HG02981 (cell line): ENCODE data around the gene MUC20.
"Not testable (repeated sequence)": the region's sequence is repeated elsewhere in the genome, so short reads cannot be mapped to it uniquely, and the experiment has no call there.

Experiments used
- ATAC-seq: cut with Tn5 transposase; IDR thresholded peaks from one replicate; pipeline ENCODE4 v1.9.1; 2021; ENCODE audit warnings: mild to moderate bottlenecking, moderate library complexity; ENCODE audit not compliant: unreplicated experiment

MUC20 gene, protein sequence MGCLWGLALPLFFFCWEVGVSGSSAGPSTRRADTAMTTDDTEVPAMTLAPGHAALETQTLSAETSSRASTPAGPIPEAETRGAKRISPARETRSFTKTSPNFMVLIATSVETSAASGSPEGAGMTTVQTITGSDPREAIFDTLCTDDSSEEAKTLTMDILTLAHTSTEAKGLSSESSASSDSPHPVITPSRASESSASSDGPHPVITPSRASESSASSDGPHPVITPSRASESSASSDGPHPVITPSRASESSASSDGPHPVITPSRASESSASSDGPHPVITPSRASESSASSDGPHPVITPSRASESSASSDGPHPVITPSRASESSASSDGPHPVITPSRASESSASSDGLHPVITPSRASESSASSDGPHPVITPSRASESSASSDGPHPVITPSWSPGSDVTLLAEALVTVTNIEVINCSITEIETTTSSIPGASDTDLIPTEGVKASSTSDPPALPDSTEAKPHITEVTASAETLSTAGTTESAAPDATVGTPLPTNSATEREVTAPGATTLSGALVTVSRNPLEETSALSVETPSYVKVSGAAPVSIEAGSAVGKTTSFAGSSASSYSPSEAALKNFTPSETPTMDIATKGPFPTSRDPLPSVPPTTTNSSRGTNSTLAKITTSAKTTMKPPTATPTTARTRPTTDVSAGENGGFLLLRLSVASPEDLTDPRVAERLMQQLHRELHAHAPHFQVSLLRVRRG

DNA sequence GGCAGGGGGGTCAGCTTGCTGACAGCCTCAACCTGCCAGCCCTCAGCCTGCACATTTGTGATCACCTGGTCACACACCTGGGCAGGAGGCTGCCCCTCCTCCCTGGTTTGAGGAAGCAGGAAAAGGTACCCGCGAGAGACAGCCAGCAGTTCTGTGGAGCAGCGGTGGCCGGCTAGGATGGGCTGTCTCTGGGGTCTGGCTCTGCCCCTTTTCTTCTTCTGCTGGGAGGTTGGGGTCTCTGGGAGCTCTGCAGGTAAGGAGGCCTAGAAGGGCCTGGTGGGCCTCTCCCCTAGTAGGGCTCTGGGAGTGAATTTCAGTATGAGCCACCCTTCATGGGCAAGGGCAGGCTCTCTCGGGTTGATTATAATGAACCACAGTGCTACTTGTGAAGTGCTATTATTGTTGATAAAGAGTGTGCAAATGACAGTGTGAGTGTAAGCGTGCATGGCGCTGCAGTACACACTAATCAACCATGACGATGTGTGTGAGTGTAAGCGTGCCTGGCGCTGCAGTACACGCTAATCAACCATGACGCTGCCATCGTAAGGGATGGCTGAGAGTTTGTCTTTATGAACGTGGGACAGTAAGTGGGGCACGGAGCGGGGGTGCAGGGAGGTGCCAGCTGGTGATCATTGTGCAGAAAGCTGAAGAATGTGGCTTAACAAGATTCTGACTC, at the start of gene MUC20:
TSS of gene MUC20 (plus strand) at position 148 of the 676 bp plus-strand sequence. CDS start at position 178, 30 bp downstream.
- not testable (repeated sequence) for ATAC-seq

GRCh38 chr3:195671283-195671682, 49.5 kb upstream of the MUC20 start:
- not testable (repeated sequence) for ATAC-seq

DNA sequence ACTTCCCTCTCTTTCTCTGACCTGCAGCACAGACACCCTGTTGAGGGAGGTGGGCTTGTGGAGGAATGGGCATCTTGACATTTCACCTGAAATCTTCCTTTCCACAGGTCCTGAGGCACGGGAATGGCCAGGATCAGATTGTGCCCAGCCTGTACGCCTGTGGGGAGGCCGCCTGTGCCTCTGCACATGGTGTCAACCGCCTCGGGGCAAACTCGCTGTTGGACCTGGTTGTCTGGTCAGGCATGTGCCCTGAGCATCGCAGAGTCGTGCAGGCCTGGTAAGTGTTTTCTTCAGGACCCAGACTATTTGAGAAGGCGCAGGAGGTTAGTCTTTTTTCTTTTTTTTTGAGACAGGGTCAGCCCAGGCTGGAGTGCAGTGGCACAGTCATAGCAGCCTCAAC, 47.1 kb upstream of the MUC20 start:
- ATAC-seq = not testable (repeated sequence)

- not testable (repeated sequence) for ATAC-seq
Measured at GRCh38 chr3:195678391-195679015, 42.3 kb upstream of the MUC20 start.

- ATAC-seq = not testable (repeated sequence)
Measured at GRCh38 chr3:195680690-195681089, 40.1 kb upstream of the MUC20 start.

DNA sequence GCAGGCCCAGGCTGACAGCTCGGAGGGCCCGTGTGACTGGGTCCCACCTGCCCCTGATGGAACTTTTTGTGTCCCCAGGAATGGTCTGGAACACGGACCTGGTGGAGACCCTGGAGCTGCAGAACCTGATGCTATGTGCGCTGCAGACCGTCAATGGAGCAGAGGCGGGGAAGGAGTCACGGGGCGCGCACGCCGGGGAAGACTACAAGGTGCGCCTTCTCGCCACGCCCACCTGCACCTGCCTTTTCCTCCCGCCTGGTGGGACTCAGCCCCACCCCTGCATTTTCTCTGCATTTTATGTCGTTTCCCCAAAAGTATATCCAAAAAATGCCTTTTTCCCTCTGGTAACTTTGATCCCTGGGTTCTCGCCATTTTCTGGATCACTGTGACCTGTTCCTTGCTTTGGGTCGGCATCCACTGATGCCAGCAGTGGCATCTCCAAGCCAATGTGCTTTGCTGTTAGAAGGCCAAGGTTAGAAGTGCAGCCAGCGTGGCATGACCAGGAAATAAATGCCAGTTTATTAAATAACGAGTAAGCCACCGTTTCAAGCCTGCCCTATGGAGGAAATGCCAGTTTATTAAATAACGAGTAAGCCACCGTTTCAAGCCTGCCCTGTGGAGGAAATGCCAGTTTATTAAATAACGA, 39.2 kb upstream of the MUC20 start:
- ATAC-seq = not testable (repeated sequence)

- ATAC-seq = not testable (repeated sequence)
Measured at GRCh38 chr3:195682104-195682742, 38.6 kb upstream of the MUC20 start.

- ATAC-seq = not testable (repeated sequence)
Measured at GRCh38 chr3:195683722-195684526, 36.9 kb upstream of the MUC20 start.

DNA sequence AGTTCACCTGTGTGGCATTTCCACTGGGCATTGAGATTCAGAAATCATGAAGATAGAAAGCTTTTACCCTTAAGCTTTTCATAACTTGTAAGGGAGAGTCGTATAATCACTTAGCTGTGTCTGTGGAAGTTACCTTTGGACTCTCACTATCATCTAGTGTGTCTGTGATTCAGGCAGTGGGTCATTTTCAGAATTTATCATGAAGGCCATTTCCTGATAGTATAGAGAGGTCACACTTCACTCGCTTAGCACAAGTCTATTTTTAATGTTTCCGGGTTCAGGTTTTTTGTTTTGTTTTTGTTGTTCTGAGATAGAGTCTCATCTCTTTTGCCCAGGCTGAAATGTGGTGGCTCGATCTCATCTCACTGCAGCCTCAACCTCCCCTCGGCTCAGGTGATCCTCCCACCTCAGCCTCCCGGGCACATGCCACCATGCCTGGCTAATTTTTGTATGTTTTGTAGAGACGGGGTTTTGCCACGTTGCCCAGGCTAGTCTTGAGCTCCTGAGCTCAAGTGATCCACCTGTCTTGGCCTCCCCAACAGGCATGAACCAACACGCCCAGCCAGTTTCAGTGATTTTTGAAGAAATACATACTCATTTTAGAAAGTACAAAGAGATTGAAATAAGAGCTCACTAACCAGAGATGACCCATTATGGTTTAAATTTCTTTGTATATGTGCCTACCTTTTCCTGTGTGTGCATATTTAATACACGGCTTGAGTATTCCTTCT, 36.1 kb upstream of the MUC20 start:
- not testable (repeated sequence) for ATAC-seq

DNA sequence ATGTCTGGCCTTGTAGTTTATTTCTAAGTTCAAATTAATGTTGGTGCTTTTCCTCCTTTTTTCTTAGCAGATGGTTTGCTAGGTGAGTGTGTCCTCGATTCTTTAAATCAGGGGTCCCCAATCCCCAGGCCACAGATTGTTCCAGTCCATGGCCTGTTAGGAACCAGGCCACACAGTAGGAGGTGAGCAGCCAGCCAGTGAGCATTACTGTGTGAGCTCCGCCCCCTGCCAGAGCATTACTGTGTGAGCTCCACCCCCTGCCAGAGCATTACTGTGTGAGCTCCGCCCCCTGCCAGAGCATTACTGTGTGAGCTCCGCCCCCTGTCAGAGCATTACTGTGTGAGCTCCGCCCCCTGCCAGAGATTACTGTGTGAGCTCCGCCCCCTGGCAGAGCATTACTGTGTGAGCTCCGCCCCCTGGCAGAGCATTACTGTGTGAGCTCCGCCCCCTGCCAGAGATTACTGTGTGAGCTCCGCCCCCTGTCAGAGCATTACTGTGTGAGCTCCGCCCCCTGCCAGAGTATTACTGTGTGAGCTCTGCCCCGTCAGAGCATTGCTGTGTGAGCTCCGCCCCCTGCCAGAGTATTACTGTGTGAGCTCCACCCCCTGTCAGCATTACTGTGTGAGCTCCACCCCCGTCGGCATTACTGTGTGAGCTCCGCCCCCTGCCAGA, 34.1 kb upstream of the MUC20 start:
- ATAC-seq = not testable (repeated sequence)

GRCh38 chr3:195687209-195687760, 33.5 kb upstream of the MUC20 start:
- ATAC-seq = not testable (repeated sequence)

DNA sequence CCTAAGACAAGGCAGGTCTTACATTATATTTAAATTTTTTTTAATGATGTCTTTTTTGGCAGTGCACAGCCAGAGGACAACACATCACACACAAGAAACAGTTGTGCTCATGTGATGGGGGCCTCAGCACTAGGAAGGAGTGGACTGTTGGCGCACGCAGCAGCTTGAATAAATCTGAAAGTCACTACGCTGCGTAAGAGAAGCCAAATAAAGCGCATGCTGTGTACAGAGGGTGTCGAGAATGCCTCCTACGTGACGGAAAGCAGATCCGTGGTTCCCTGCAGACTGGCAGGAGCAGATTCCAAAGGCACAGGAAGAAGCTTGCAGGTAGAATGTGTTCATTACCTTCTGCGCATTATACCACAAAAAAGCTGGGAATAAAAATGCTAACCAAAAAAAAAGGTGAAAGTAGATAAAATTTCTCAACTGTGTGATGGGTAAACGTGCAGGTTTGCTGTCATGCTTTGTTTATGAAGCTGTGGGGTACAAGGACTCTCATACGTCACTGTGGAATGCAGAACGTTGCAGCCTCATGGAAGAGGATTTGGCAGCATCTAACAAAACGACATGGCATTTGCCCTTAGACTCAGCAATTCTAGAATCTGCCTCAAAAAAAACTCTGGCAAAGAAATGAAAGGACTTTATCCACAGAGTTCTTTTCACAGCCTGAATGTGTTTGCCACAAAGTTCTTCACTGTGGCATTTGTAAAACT, 32.2 kb upstream of the MUC20 start:
- ATAC-seq = not testable (repeated sequence)

GRCh38 chr3:195689184-195690070, 31.4 kb upstream of the MUC20 start:
- not testable (repeated sequence) for ATAC-seq

DNA sequence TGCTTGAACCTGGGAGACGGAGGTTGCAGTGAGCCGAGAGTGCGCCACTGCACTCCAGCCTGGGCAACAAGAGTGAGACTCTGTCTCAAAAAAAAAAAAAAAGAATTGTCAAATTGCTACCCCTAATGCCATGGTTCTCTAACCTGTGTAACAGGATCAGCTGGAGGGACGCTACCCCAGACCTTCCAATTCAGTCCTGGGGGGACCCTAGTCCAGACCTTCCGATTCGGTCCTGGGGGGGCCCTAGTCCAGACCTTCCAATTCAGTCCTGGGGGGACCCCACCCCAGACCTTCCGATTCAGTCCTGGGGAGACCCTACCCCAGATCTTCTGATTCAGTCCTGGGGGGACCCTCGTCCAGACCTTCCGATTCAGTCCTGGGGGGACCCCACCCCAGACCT, 29.8 kb upstream of the MUC20 start:
- ATAC-seq = no peak

- not testable (repeated sequence) for ATAC-seq
Measured at GRCh38 chr3:195691596-195692353, 29.0 kb upstream of the MUC20 start.
